MCF 10A (cell line): ENCODE measurements around the gene AGBL1. TPM values are rescaled to one million over a fixed set of nuclear protein-coding genes. Genes with fewer than 3 reads are reported as not detected.
A peak's percentile ranks its signal among the peaks of the same experiment; 100 is the strongest.

Experiments
- BruUV-seq: library from RNA; stranded (reverse); fragments of 400-500 nt; replicated peaks from 2 replicates; lab custom pipeline; 2021; lab: Mats Ljungman, UMichigan
- CTCF ChIA-PET: fragments of 300-600 bp; sonication (Branson Sonifier 250); formaldehyde crosslinking; extraction: SDS; loops from one replicate; lab custom pipeline; 2021; ENCODE audit warnings: antibody characterized with exemption, inconsistent platforms; lab: Yijun Ruan, JAX
- POLR2A ChIA-PET: fragments of 300-600, 350-650 bp; sonication (Branson Sonifier 250); formaldehyde crosslinking; extraction: SDS; loops from one replicate; lab custom pipeline; 2020; ENCODE audit warnings: antibody characterized with exemption, inconsistent platforms; lab: Yijun Ruan, JAX
- DNase-seq: peaks from one replicate; pipeline ENCODE4 v3.0.0-alpha.2; 2018; ENCODE audit not compliant: unreplicated experiment
- H3K27ac Mint-ChIP-seq: one replicate; pipeline ENCODE4 v1.8.0; 2022; ENCODE audit warnings: mild to moderate bottlenecking, low read depth, mixed read lengths; ENCODE audit not compliant: unreplicated experiment
- H3K27me3 Mint-ChIP-seq: one replicate; pipeline ENCODE4 v1.8.0; 2022; ENCODE audit warnings: mixed read lengths; ENCODE audit not compliant: insufficient read depth, unreplicated experiment
- H3K36me3 Mint-ChIP-seq: one replicate; pipeline ENCODE4 v1.8.0; 2022; ENCODE audit warnings: mild to moderate bottlenecking, moderate library complexity, mixed read lengths; ENCODE audit not compliant: insufficient read depth, unreplicated experiment
- H3K4me1 Mint-ChIP-seq: one replicate; pipeline ENCODE4 v1.8.0; 2022; ENCODE audit warnings: mixed read lengths; ENCODE audit not compliant: insufficient read depth, unreplicated experiment
- H3K4me3 Mint-ChIP-seq: one replicate; pipeline ENCODE4 v1.8.0; 2022; ENCODE audit warnings: mild to moderate bottlenecking, moderate library complexity, mixed read lengths; ENCODE audit not compliant: unreplicated experiment
- H3K9me3 Mint-ChIP-seq: one replicate; pipeline ENCODE4 v1.8.0; 2022; ENCODE audit warnings: mixed read lengths; ENCODE audit not compliant: unreplicated experiment
- intact Hi-C: fragments of 100-400 bp; cut with micrococcal nuclease; formaldehyde crosslinking; loops from 2 replicates; pipeline ENCODE4 v1.14.1; 2022
- total RNA-seq: library from RNA; stranded (reverse); gene quantifications from 2 replicates; pipeline ENCODE4 v1.2.3, GENCODE V29; 2022
- TF ChIP-seq, protein P1 (sequence below): fragments of 200-600 bp; IDR thresholded peaks from one replicate; pipeline ENCODE4 v1.8.0; 2022; ENCODE audit warnings: antibody characterized with exemption, mild to moderate bottlenecking; ENCODE audit not compliant: unreplicated experiment

Gene AGBL1
- total RNA-seq, 1 experiment from 2014 or later = not detected

DNA sequence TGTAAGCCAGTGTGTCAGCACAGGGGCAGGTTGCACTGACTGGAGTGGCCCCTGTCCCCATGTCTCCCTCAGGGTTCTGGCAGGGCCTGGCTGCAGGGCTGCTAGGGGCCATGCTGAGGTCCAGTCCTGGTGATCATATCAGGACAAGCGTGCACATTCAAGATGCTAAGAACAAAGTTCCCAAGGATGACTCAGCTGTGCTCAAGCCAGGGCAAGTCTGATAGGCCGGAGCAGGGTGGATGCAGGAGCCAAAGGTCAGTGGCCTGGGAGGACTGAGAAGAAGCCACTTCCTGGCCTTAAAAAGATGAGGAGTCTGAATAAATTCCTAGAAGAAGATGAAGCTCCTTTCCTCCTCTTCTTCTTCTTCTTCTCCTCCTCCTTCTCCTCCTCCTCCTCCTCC lies 353.2 kb downstream of the AGBL1 start:
- POLR2A ChIA-PET = no interaction called here
- peaks cover 9% of the 10 kb centered on the region for H3K4me1 Mint-ChIP-seq

DNA sequence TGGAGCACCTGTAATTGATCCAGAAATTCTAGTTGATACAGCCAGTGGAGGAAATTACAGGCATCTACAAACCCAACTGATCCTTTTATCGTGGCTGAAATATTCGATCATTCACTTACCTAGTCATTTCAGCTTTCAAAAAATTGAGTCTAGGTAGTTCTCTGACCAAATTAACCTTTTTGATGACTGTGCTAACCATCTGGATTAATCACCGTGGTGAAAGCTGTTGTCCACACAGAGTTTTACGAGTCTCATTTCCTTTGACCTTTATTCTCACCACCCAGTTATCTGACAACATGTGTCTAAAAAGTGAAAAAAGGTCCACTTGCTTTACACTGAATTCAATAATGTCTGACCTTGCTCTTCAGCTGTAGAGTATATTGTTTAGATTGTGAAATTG lies 354.3 kb downstream of the AGBL1 start:
- POLR2A ChIA-PET = no interaction called here
- BruUV-seq = no TSS peak
- CTCF ChIA-PET = interaction anchor here (0.5 to 1.2 kb wide), 2 partner anchors 12 to 722 kb away, joined by 3 read pairs; no protein-coding TSS in a partner anchor

More for the DNA sequence above, 353.2 kb downstream of the AGBL1 start:
- Mint-ChIP-seq H3K4me3 (no peak overlapping the region), H3K36me3 (no peaks in the 10 kb centered on the region), H3K27me3 (no peaks in the 10 kb centered on the region), H3K9me3 (no peaks in the 10 kb centered on the region), H3K27ac (no peak overlapping the region)
- intact Hi-C loops = no loop called here
- no TSS peak for BruUV-seq
- CTCF ChIA-PET = interaction anchor here (0.6 to 1.2 kb wide), 3 partner anchors 11 to 1813 kb away, joined by 3 read pairs; no protein-coding TSS in a partner anchor
- peak; percentile 25 for DNase-seq
- TF ChIP-seq, protein P1, sequence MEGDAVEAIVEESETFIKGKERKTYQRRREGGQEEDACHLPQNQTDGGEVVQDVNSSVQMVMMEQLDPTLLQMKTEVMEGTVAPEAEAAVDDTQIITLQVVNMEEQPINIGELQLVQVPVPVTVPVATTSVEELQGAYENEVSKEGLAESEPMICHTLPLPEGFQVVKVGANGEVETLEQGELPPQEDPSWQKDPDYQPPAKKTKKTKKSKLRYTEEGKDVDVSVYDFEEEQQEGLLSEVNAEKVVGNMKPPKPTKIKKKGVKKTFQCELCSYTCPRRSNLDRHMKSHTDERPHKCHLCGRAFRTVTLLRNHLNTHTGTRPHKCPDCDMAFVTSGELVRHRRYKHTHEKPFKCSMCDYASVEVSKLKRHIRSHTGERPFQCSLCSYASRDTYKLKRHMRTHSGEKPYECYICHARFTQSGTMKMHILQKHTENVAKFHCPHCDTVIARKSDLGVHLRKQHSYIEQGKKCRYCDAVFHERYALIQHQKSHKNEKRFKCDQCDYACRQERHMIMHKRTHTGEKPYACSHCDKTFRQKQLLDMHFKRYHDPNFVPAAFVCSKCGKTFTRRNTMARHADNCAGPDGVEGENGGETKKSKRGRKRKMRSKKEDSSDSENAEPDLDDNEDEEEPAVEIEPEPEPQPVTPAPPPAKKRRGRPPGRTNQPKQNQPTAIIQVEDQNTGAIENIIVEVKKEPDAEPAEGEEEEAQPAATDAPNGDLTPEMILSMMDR = no peak

DNA sequence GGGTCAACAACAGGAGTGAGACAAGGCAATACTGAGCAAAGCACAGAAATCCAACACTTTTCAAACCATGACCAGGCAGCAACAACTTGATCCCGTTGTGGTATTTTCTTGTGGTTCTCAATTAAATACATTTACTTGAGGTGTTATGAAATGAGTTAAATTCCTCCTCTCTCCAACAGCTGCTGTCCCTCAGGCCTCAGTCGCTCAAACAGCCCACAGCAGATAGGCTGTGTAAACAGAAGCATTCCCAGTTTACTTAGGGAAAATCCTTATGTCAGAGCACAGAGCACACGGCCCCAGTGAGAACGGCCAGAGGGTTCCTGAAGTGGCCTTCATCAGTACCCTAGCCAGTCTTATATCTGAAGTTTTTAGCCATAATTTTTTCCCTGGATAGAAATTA lies 359.9 kb downstream of the AGBL1 start:
- Mint-ChIP-seq H3K27me3 (no peaks in the 10 kb centered on the region), H3K4me3 (no peak overlapping the region), H3K36me3 (no peaks in the 10 kb centered on the region), H3K9me3 (no peaks in the 10 kb centered on the region), H3K4me1 (no peaks in the 10 kb centered on the region), H3K27ac (no peak overlapping the region)
- ChIA-PET CTCF (no interaction called here), POLR2A (no interaction called here)
- TF ChIP-seq, protein P1 = no peak
- no peak for DNase-seq
- BruUV-seq = no TSS peak
- intact Hi-C loops = no loop called here

More for the DNA sequence above, 354.3 kb downstream of the AGBL1 start:
- H3K27me3 Mint-ChIP-seq = no peaks in the 10 kb centered on the region
- no peak overlapping the region for H3K27ac Mint-ChIP-seq
- peaks cover 9% of the 10 kb centered on the region for H3K4me1 Mint-ChIP-seq
- TF ChIP-seq, protein P1 = no peak
- DNase-seq = no peak
- H3K36me3 Mint-ChIP-seq = no peaks in the 10 kb centered on the region
- intact Hi-C loops = no loop called here
- H3K9me3 Mint-ChIP-seq = no peaks in the 10 kb centered on the region
- H3K4me3 Mint-ChIP-seq = no peak overlapping the region

DNA sequence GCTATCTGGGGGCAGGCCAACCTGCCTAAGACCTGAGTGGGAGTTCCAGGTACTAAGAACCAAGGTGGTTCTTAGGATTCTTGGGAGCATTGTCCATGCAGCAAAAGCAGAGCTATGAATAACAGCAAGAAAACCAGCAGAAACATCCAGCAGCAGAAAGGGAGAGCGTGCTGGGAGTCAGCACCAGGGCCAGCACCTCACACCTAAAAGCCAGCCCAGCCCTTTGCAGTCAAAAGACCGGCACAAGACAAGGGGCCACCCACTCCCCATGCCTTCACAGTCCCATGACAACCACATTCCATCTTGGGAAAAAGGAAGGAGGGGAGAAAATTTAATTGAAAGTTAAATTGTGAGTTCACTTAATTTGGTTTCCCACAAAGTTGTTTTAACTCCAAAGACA lies 364.9 kb downstream of the AGBL1 start:
- Mint-ChIP-seq H3K27me3 (no peaks in the 10 kb centered on the region), H3K27ac (no peak overlapping the region), H3K9me3 (no peaks in the 10 kb centered on the region), H3K4me3 (no peak overlapping the region), H3K4me1 (no peaks in the 10 kb centered on the region), H3K36me3 (no peaks in the 10 kb centered on the region)
- BruUV-seq = no TSS peak
- intact Hi-C loops = no loop called here
- ChIA-PET CTCF (interaction anchor here (0.6 to 0.8 kb wide), 3 partner anchors 9 to 1838 kb away, joined by 3 to 4 read pairs (median 4); no protein-coding TSS in a partner anchor), POLR2A (no interaction called here)
- DNase-seq = no peak
- TF ChIP-seq, protein P1 = no peak
